Measurements from ENCODE around the gene PITPNM3.

PITPNM3 gene

GRCh38 chr17:6475411-6475810, 80.9 kb downstream of the PITPNM3 start:
- TF ChIP-seq, protein P1, sequence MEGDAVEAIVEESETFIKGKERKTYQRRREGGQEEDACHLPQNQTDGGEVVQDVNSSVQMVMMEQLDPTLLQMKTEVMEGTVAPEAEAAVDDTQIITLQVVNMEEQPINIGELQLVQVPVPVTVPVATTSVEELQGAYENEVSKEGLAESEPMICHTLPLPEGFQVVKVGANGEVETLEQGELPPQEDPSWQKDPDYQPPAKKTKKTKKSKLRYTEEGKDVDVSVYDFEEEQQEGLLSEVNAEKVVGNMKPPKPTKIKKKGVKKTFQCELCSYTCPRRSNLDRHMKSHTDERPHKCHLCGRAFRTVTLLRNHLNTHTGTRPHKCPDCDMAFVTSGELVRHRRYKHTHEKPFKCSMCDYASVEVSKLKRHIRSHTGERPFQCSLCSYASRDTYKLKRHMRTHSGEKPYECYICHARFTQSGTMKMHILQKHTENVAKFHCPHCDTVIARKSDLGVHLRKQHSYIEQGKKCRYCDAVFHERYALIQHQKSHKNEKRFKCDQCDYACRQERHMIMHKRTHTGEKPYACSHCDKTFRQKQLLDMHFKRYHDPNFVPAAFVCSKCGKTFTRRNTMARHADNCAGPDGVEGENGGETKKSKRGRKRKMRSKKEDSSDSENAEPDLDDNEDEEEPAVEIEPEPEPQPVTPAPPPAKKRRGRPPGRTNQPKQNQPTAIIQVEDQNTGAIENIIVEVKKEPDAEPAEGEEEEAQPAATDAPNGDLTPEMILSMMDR (IDR thresholded peaks at IDR 0.05; ENCODE audit: insufficient read depth, low read length, missing control alignments), result no peak
- ChIA-PET CTCF (interaction anchor here (0.7 to 6.5 kb wide), 9 partner anchors 8 to 174 kb away, joined by 3 to 94 read pairs (median 4); no protein-coding TSS in a partner anchor), POLR2A (interaction anchor here (0.6 kb wide), 1 partner anchor 679 kb away, joined by 6 read pairs; no protein-coding TSS in a partner anchor)
- no peak for DNase-seq (ENCODE audit: low read depth, low spot score)
- no peak overlapping the region for H3K4me3 ChIP-seq (ENCODE audit: low read depth, low read length)

DNA sequence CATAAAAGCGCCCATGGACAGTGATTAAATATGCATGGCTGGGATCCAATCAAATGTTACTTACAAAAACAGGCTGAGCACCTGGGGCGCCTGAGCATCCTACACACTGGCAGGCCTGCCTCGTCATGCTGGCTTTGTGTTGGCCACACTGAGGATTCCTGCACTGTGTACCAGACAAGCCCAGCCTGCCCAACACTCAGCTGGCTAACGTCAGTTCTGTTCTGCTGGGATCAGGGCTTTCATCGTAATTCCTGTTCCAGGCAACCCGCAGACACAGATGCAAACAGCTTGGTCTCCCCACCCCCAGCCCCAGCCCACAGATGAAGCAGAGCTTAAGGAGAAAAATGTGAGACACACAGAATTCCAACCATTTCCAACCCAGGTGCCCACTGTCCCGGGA, 81.4 kb downstream of the PITPNM3 start:
- no peak overlapping the region for H3K4me3 ChIP-seq (ENCODE audit: low read depth, low read length)
- CTCF ChIA-PET, result interaction anchor here (0.7 to 6.5 kb wide), 9 partner anchors 8 to 175 kb away, joined by 3 to 94 read pairs (median 4); no protein-coding TSS in a partner anchor
- TF ChIP-seq, protein P1 (IDR thresholded peaks at IDR 0.05; ENCODE audit: insufficient read depth, low read length, missing control alignments), result no peak
- DNase-seq (ENCODE audit: low read depth, low spot score), result no peak
- POLR2A ChIA-PET, result no interaction called here

GRCh38 chr17:6474376-6474775, 82.0 kb downstream of the PITPNM3 start:
- TF ChIP-seq, protein P1 (IDR thresholded peaks at IDR 0.05; ENCODE audit: insufficient read depth, low read length, missing control alignments), result no peak
- ChIA-PET POLR2A (no interaction called here), CTCF (interaction anchor here (1.4 to 6.5 kb wide), 14 partner anchors 9 to 176 kb away, joined by 3 to 94 read pairs (median 8); partner anchors contain the start of genes KIAA0753 and TXNDC17)
- no peak for DNase-seq (ENCODE audit: low read depth, low spot score)
- H3K4me3 ChIP-seq (ENCODE audit: low read depth, low read length), result no peak overlapping the region

DNA sequence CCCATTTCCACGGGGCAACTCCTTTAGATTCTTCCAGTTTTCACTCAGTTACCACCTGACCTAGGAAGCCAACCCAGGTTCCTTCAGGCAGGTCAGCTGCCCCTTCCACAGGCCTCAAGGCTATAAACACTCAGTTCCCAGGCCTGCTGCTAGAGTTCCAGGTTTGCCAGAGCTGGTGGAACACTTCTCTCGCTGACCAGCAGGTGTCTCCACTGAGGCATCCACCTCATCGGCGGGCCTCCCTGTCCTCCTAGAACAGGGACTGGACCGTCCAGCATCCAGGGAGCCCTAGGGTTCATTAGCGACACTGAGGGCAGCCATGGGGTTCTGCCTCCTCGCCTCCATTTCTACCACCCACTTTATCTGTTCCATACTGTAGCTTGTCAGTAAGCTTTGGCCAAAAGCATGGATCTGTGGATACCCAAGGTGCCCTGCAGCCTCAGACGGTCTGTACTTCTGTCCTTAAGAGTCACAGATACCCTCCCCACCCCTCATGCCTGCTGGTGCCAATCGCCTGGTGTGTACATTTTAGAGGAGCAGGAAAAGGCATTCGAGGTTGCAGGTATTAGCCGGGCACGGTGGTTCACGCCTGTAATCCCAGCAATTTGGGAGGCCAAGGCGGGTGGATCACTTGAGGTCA, 83.1 kb downstream of the PITPNM3 start:
- no peak for DNase-seq (ENCODE audit: low read depth, low spot score)
- POLR2A ChIA-PET, result interaction anchor here (1.2 kb wide), 1 partner anchor 166 kb away, joined by 4 read pairs; no protein-coding TSS in a partner anchor
- H3K4me3 ChIP-seq (ENCODE audit: low read depth, low read length), result no peak overlapping the region
- CTCF ChIA-PET, result interaction anchor here (0.7 to 6.5 kb wide), 49 partner anchors 9 to 881 kb away, joined by 3 to 94 read pairs (median 6); partner anchors contain the start of genes KIAA0753 and TXNDC17
- TF ChIP-seq, protein P1 (IDR thresholded peaks at IDR 0.05; ENCODE audit: insufficient read depth, low read length, missing control alignments), result peak; percentile 96

GRCh38 chr17:6472517-6472916, 83.8 kb downstream of the PITPNM3 start:
- TF ChIP-seq, protein P1 (IDR thresholded peaks at IDR 0.05; ENCODE audit: insufficient read depth, low read length, missing control alignments), result no peak
- DNase-seq (ENCODE audit: low read depth, low spot score), result no peak
- no peak overlapping the region for H3K4me3 ChIP-seq (ENCODE audit: low read depth, low read length)
- POLR2A ChIA-PET, result interaction anchor here (1.2 kb wide), 1 partner anchor 167 kb away, joined by 4 read pairs; no protein-coding TSS in a partner anchor
- CTCF ChIA-PET, result interaction anchor here (0.7 to 6.5 kb wide), 48 partner anchors 8 to 880 kb away, joined by 3 to 94 read pairs (median 6); partner anchors contain the start of genes KIAA0753 and TXNDC17
